Muscle of arm (tissue), 12 donors: ENCODE results near the gene NFKBIB. TPM values are rescaled to one million over a fixed set of nuclear protein-coding genes. Genes with fewer than 3 reads are reported as not detected.

Experiments
- DNase-seq: peaks from one replicate; pipeline ENCODE4 v3.0.0-alpha.2; 2013
- polyA plus RNA-seq, 12 donors: library from polyadenylated mRNA; unstranded; fragments of 120-200 nt; gene quantifications; one replicate each; pipeline ENCODE4 v1.2.1, GENCODE V29; 2013; ENCODE audit not compliant: insufficient read length in 12 of 12

The NFKBIB gene
- polyA plus RNA-seq, 12 donors, result 5.8 to 19.6 (median 7.2) TPM; not detected in 1

DNA sequence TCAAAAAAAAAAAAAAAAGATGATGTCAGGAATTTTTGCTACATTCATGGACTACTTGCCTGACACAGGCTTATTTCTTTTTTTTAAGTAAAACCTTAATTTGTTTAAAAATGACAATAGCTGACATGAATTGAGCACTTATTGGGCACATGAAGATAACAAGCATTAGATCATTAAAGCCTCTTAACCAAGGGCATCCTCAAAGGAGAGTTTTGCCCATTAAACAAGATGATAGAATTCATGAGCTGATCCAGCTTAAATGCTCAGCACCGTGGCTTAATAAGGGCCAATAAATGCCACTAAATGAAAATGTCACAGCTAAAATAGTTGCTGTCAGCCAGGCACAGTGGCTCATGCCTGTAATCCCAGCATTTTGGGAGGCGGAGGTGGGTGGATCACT, 56.5 kb downstream of the NFKBIB start:
- no peak for DNase-seq

DNA sequence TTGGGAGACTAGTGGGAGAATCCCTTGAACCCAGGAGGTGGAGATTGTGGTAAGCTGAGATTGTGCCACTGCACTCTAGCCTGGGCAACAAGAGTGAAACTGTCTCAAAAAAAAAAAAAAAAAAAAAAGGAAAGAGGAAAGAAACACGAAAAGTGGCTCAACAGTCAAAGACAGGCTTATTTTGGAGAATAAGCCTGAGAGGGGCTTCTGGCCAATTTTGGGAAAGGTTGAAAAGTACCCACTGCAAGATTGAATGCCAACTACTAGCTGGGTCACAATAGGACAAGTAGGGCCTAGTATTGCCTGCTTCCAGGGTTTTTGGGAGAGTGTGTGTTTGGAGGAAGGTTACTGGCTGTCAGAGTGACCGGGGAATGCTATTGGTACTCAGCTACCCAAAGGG, 58.5 kb downstream of the NFKBIB start:
- no peak for DNase-seq

Other genes with a start within 250 kb of the NFKBIB start
- gene CAPN12, start 155.5 kb upstream of the NFKBIB start, polyA plus RNA-seq, result 1 to 10 TPM in 6 of 12 donors, under 1 TPM in 4, not detected in 2; 0.64 to 5.1 (median 1.3) TPM
- 1 to 10 TPM in 5 of 12 donors, under 1 TPM in 3, not detected in 4; 0.33 to 8.7 (median 1.0) TPM for gene LGALS7, start 126.5 kb upstream of the NFKBIB start, polyA plus RNA-seq
- 100 to 1,000 TPM in 1 of 12 donors, 10 to 100 TPM in 2, 1 to 10 TPM in 2, under 1 TPM in 1, not detected in 6; 0.93 to 126 (median 7.2) TPM for gene LGALS7B, start 110.8 kb upstream of the NFKBIB start, polyA plus RNA-seq
- 100 to 1,000 TPM in 1 of 12 donors, 1 to 10 TPM in 4, under 1 TPM in 6, not detected in 1; 0.50 to 236 (median 0.88) TPM for gene LGALS4, start 87.0 kb upstream of the NFKBIB start, polyA plus RNA-seq
- 100 to 1,000 TPM in 7 of 12 donors, 10 to 100 TPM in 4, not detected in 1; 86.5 to 129 (median 102) TPM for gene ECH1, start 68.2 kb upstream of the NFKBIB start, polyA plus RNA-seq
- gene HNRNPL, start 50.0 kb upstream of the NFKBIB start, polyA plus RNA-seq, result over 10,000 TPM in 1 of 12 donors, 100 to 1,000 TPM in 11; 251 to 16,091 (median 284) TPM
- 10 to 100 TPM in 3 of 12 donors, 1 to 10 TPM in 8, not detected in 1; 6.4 to 17.9 (median 9.0) TPM for gene RINL, start 21.7 kb upstream of the NFKBIB start, polyA plus RNA-seq
- gene SIRT2, start 351 bp upstream of the NFKBIB start, polyA plus RNA-seq, result 100 to 1,000 TPM in 7 of 12 donors, 10 to 100 TPM in 4, not detected in 1; 74.8 to 135 (median 104) TPM
- 10 to 100 TPM in 1 of 12 donors, 1 to 10 TPM in 10, not detected in 1; 2.7 to 14.5 (median 4.5) TPM for gene CCER2, start 12.2 kb downstream of the NFKBIB start, polyA plus RNA-seq
- gene SARS2, start 30.8 kb downstream of the NFKBIB start, polyA plus RNA-seq, result 10 to 100 TPM in 11 of 12 donors, not detected in 1; 16.9 to 42.8 (median 26.5) TPM
- 10 to 100 TPM in 11 of 12 donors, not detected in 1; 13.6 to 26.5 (median 14.8) TPM for gene MRPS12, start 31.0 kb downstream of the NFKBIB start, polyA plus RNA-seq
- 10 to 100 TPM in 11 of 12 donors, not detected in 1; 22.6 to 33.6 (median 28.0) TPM for gene FBXO17, start 75.8 kb downstream of the NFKBIB start, polyA plus RNA-seq
- gene FBXO27, start 132.6 kb downstream of the NFKBIB start, polyA plus RNA-seq, result 10 to 100 TPM in 1 of 12 donors, 1 to 10 TPM in 9, under 1 TPM in 1, not detected in 1; 0.89 to 10.3 (median 2.5) TPM
- under 1 TPM in 9 of 12 donors, not detected in 3; 0.07 to 0.30 (median 0.13) TPM for gene ACP7, start 184.4 kb downstream of the NFKBIB start, polyA plus RNA-seq
- 10 to 100 TPM in 11 of 12 donors, not detected in 1; 11.9 to 33.1 (median 16.0) TPM for gene PAK4, start 225.8 kb downstream of the NFKBIB start, polyA plus RNA-seq